Retinal pigment epithelial cell (primary cell): Measurements from ENCODE around the gene C1GALT1C1.

Source experiments
- DNase-seq: peaks from one replicate; pipeline ENCODE4 v3.0.0-alpha.2; 2010; ENCODE audit warnings: low read depth
- H3K4me3 ChIP-seq: 2 replicates; pipeline ENCODE4 v1.5.1; 2011; ENCODE audit warnings: mild to moderate bottlenecking, low read length, control low read depth, moderate library complexity
- CTCF ChIP-seq: conservative IDR thresholded peaks from 2 replicates; pipeline ENCODE4 v1.5.1; 2011; ENCODE audit warnings: low read depth, low read length, control low read depth, inconsistent platforms

Gene C1GALT1C1

DNA sequence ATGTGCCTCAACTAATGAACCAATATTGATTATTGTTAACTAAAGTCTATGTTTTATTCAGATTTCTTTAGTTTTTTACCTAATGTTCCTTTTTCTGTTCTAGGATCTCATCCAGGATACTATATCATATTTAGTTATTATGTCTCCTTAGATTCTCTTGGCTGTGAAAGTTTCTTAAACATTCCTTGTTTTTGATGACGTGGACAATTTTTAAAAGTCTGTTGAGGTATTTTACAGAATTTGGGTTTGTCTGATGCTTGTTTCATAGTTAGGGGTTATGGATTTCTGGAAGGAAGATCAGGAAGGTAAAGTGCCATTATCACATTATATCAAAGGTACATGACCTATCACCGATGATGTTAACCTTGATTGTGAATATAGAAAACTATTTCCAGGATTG lies 44.2 kb downstream of the C1GALT1C1 start:
- TF ChIP-seq CTCF, result no peak
- no peak overlapping the region for H3K4me3 ChIP-seq
- no peak for DNase-seq
